GM18907 (cell line): ENCODE results near the gene CNIH3.
"Not testable (repeated sequence)": the region's sequence is repeated elsewhere in the genome, so short reads cannot be mapped to it uniquely, and the experiment has no call there.

Source experiments
- ATAC-seq: cut with Tn5 transposase; IDR thresholded peaks from one replicate; pipeline ENCODE4 v1.9.1; 2021; ENCODE audit warnings: mild to moderate bottlenecking, moderate library complexity; ENCODE audit not compliant: unreplicated experiment

The CNIH3 gene

DNA sequence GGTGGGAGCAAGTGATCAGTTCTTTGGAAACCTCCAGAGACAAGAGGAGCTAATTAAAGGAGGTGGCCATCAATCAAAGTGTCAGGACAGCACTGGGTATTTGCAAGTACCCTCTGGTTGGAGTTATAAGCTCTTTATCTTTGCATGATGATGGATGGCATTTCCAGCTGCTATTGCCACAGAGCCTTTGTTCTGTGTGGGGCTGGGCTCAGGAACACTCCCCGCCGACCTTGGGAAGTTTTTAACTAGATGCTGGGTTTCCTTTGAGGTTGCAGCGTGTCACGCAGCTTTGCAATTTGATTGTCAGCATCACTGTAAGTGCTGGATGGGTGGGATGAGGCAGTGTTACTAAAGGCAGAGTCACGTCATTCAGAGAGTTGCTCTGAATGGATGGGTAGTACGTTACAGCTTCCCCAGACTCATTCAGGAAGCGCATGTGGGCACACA, 68.9 kb downstream of the CNIH3 start:
- ATAC-seq, result no peak

DNA sequence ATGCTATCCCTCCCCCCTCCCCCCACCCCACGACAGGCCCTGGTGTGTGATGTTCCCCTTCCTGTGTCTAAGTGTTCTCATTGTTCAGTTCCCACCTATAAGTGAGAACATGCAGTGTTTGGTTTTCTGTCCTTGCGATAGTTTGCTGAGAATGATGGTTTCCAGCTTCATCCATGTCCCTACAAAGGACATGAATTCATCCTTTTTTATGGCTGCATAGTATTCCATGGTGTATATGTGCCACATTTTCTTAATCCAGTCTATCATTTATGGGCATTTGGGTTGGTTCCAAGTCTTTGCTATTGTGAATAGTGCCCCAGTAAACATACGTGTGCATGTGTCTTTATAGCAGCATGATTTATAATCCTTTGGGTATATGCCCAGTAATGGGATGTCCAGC, 70.0 kb downstream of the CNIH3 start:
- not testable (repeated sequence) for ATAC-seq

DNA sequence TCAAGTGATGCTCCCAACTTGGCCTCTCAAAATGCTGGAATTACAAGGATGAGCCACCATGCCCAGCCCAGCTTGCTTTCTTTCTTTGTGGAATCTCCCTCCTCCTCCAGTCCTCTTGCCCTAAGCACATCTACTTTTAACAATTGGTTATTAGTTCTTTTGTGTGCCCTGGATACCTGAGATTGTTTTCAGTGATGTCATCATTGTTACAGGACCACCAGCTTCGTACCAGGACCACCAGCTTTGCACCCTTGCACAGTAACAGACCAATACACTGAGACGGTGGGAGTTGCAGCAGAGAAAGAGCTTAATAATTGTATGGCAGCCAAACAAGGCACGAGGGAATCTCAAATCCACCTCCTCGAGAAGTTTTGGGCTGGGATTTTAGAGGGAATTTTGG, 71.3 kb downstream of the CNIH3 start:
- no peak for ATAC-seq

DNA sequence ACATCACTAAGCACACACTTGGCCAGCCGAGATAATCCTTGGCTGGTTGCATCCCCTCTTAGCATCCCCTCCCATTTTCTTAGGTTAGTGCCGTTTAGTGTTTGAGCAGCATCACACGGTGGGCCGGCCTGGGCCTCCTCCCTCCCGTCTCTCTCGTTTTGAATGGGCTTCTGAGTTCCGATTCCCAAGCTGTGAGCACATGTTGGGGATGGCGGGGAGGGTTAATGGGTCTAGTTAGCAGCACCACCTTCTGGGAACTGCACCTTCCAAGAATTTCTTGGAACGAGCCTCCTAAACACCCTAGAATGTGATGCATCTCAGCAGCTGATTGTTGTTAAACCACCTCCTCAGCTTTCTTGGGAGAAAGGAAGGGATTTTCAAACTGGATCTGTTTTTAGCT, 73.3 kb downstream of the CNIH3 start:
- ATAC-seq, result no peak

DNA sequence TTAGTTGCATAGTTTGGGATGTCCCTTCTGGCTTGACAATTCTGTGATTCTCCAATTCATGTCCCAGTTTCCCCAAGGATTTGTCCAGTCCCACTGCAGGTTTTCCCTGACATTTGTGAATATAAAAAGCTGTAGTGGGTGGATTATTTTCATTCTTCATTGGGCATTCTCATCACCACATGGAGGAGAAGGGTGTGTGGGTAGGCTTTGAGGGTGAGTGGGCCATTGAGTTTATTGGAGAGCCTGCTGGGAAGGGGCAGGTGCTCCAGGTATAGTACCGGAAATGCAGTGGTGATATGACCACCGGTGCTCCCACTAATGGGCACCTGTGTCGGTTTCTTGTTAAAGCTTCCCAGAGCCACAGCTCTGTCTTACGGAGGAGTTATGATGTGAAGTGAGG, 74.5 kb downstream of the CNIH3 start:
- ATAC-seq, result no peak

DNA sequence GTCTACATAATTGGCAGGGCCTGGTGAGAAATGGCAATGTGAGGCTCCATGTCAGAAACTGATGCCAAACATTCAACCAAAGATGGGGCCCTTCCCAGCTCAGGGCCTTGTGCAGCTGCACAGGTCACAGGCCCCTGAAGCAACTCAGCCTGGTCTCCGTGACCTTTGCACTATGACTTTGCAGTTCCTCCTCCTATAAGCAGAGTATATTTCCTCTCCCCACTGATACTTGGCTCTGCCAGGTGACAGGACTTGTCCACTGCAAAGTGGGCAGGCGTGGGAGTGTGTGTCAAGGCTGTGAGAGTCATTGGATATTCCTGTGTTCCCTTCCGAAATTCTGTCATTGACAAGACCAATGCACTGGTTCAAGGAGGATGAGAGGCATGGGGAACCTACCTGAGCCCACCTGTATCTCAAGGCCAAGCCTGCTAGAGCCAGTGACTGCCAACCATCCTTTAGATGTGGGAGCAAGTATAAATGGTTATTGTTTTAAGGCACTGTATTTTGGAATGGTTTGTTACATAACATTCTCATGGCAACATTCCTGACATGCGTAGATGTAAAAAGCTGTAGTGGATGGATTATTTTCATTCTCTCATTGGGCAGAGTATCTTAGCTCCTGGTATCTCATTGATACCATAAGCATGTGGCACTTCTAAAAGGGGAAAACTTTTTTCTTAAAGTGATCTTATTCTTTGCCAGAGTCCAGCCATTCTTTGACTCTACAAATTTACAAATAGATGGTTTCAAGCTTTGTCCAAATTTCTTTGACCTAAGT, 75.2 kb downstream of the CNIH3 start:
- ATAC-seq, result no peak

DNA sequence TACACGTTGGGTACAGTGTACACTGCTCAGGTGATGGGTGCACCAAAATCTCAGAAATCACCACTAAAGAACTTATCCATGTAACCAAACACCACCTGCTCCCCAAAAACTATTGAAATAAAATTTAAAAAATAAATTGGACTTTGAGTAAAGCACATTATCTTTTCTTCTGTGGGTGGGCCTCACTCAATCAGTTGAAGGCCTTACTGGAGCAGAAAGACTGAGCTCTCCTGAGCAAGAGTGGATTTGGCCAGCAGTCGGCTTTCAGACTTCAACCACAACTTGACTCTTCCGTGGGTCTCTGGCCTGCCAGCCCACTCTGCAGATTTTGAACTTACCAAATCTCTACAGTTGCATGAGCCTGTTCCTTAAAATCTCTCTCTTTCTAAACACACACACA, 78.9 kb downstream of the CNIH3 start:
- ATAC-seq, result no peak

DNA sequence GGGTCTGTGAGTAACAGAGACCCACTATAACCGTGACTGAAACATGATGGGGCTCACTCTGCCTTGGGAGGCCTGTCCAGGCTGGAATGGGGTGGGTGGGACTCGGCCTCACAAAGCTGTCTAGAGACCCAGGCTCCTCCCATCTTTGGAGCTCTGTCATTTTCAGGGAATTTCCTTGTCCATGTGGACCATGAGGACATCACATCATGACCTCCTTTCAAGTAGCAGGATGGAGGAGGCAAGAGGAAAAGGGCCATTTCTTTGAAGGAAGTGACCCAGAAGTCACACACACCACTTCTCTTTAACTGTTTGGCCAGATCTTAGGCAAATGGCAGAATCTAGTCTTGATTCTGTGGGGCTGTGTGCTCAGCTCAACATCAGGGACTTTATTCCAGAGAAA, 79.9 kb downstream of the CNIH3 start:
- ATAC-seq, result no peak

DNA sequence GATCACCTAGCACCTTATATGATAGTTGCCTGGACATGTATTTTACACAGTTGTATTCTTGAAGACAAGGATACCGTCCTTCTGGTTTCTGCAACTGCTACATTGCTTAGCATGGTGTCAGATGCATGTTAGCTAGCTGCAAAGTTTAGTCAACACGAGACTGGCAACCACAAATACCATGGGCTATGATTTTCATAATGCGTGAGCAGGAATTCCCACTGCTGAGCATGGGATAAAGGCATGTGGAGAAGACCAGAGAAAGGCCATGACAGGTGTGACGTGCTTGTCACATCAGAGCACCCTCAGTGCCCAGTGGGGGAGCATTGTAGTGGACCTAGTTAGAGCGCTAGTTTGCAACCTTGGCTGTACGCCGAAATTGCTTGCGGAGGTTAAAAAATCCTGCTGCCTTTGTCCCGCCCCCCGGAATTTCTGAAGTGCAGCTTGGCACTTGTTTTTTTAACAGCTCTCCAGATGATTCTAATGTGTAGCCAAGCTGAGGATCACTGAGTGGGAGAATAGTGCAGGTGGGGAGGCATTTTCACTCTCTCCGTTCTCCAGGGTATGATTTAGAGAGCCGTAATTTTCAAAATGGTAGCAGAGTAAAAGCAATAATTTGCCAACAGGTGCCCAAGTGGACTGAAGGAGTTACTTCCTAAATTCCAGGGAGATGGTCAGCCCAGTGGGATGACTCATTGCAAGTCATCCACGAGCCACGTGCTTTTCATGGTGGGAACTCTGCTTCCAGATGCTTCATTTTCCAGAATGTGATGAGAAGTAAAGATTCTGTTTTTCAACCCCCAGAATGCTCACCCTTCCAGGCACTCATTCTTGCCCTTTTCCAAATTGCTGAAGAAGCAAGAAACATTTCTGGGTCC, 81.0 kb downstream of the CNIH3 start:
- no peak for ATAC-seq

DNA sequence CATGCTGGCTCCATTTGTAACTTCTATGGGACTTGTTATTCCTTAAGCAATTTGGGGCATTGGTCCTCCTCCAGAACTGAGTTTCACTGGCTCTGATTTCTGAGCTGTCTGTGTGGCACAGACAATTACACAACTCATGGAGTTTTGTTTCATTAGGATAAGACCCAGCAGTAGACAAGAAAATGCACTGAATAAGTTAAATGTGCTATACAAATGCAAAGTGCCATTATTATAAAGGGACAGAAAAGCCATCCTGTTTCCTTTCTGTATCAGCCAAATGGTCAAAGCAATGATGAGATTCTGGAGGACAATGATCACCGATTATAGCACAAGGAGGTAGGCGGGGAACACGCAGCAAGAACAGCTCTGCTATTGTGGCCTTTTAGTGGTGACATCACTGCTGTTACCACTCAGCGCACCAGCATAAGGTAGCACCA, 81.9 kb downstream of the CNIH3 start:
- ATAC-seq, result no peak

DNA sequence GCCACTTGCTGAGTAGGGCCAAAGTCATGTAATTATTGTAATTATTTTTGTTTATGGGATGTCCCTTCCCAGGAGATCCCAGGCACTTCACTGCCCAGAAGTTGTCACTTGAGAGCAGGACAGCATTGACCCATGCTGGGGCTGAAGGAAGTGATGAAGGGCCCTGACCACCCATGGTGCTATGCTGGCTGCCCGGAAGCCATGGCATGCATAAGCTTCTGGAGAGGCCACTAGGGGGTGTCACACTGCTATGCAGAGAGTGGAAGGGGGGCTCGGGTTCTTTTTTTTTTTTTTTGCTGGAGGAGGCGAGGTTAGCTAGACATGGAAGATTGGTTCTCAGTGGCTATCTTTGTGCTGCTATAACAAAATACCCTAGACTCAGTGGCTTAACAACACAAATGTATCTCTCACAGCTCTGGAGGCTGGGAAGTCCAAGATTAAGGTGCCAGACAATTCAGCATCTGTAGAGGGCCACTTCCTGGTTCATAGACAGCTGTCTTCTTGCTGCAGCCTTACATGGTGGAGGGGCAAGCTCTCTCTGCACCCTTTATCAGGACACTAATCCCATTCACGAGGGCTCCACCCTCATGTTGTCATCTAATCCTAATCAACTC, 84.9 kb downstream of the CNIH3 start:
- no peak for ATAC-seq

DNA sequence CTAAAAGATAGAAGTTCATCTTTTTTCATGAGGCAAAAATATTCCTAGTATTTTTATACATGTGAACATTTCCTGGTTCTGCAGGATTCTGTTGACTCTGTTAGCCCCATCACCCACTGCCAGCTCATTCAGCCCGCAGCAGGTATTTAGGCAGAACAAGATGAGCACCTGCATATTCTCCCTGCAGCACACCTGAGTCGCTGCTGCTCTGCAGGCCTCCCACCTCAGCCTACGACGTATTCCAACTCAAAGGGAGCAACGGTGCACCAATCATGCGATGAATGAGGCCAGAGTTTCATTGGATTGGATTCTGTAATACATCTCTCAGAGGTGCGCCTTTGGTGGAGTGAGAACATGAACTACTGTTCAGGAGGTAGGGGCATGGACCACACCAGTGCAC, 87.6 kb downstream of the CNIH3 start:
- ATAC-seq, result no peak

DNA sequence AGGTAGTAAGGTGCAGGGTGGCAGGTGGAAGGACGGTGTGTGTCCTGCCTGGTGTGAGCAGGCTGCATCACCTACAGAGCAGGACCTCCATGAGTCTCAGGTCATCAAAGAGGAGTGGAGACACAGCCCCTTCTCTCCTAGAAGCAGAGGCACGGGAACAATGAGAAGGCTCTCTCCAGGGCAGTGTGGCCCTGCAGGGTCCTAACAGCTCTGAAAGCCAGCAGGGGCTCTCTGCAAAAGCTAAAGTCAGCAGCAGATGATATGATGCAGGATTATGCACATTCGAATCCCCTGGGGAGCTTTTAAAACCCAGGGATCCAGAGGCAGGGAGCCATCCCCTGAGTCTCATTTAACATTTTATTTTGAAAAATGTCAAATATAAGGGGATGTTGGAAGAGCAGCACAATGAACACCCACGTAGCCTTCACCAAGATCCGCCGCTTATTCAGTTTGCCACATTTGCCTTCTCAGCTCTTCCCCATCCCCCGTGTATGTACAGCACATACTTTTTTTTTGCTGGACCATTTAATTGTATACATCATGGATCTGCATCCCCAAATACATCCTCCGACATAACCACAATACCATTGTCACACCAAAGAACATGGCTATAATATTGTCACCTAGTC, 88.1 kb downstream of the CNIH3 start:
- no peak for ATAC-seq

DNA sequence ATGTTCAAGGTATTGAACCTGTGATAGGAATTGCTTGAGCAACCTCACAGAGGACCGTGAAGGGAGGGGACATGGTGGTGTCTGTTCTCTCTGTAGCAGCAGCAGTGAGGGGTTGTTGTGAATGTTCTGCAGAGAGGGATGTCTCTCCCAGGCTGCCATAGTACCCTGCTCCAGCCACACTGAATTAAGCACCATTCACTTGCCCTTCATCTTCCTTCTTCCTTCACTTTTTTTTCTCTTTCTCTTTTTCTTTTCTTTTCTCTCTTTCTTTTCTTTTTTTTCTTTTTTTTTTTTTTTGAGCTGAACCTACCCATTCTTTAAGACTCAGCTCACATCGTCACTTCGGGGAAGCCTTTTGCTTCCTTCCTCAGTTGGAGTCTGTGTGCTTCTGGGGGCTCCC, 89.5 kb downstream of the CNIH3 start:
- ATAC-seq, result no peak

DNA sequence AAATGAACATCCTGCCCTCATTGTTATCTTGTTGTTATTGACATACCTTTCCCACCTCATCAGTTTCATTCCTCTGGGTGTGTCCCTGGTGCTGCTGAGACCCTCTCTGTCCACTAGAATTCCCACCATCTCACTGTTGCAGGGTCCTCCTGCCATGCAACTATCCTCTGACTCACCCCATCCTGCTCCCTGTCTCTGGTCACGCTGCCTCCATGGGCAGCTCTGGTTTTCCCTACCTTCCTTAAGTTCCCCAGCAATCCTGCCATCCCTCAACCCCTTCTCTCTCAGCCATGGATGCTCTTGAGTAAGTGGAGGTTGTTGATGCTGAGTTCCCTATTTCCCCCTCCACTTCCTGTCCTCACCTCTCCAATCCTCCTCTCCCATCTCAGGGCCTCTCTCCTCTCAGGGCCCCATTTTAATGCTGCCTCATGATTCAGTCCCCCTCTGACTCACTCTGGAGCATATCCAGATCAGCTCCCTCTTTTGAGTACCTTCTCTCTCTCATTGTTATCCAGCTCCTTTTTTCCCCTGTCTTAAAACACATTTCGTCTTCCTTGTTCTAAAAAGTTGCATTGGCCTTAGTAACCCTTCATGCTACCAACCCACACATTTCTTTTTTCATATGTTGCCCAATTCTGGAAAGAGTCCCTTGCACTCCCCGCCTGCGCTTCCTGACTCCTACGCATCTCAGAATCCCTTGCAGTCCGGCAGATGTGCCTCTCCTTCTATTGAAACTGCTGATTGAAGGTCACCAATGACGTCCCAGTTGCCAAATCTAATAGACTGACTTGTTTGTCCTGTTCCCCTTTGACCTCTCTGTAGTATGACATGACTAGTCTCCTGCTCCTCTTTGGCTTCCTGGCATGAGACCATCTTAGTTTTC, 92.0 kb downstream of the CNIH3 start:
- ATAC-seq, result no peak

DNA sequence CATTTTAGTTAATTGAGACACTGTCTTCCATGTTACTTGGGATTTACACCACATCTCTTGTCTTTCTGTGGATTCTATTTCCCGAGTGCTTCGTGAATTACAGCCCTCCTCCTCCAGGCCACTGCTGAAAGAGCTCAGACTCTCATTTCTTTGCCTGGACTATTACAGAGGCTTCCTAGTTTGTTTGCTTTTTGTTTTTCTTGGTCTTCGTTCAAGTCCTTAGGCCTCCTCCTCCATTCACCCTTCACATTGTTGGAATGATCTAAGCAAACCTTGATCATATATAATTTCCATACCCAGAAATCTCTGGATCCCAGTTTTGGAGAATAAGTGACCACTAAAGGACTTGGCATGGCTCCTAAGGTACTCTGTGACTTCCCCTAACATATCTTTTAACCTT, 94.1 kb downstream of the CNIH3 start:
- no peak for ATAC-seq

DNA sequence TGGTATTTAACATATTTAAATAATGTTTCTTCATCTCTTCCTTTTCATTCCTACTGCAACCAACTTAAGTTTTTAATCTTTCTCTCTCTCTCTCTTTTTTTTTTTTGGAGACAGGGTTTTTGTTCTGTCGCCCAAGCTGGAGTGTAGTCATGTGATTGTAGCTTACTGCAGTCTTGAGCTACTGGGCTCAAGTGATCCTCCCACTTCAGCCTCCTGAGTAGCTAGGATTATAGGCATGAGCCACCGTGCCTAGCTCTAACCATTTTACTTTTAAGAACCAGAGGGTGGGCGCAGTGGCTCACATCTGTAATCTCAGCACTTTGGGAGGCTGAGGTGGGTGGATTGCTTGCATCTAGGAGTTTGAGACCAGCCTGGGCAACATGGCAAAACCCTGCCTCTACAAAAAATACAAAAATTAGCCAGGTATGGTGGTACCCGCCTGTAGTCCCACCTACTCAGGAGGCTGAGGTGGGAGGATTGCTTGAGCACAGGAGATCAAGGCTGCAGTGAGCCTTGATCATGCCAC, 95.2 kb downstream of the CNIH3 start:
- not testable (repeated sequence) for ATAC-seq

DNA sequence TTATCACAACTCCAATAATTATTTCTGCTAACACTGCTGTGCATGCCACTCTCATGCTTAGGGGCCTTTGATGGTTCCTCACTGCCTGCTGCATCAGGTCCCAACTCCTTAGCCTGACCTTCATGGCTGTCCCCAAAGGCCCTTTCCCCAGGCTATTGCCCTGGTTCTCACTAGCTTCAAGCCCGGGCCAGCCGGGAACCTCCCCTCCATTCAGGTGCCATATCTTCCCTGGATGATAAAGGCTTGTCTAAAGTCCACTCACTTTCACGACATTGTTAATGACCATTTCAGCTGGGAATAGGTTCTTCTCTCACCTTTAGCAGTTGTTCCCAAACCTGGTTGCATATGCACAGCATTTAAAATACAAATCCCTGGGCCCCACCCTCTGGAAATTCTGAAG, 95.8 kb downstream of the CNIH3 start:
- no peak for ATAC-seq

DNA sequence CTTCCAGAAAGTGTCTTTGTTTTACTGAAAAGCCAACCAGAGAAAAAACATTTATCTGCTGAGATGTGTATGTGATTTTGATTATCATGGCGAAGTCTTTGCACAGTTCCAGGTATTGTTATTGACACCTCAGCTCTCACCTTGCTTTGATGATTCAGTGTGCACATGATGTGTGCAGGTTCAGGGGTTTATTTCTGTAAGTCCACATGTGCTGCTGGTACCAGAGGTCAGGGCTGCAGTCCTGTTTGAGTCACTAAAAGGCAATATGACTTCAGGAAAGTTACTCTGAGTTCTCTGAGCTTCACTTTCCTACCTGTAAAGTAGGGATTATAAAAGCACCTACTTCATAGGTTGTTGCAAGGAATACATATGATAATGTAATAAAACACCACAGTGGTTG, 97.1 kb downstream of the CNIH3 start:
- no peak for ATAC-seq

DNA sequence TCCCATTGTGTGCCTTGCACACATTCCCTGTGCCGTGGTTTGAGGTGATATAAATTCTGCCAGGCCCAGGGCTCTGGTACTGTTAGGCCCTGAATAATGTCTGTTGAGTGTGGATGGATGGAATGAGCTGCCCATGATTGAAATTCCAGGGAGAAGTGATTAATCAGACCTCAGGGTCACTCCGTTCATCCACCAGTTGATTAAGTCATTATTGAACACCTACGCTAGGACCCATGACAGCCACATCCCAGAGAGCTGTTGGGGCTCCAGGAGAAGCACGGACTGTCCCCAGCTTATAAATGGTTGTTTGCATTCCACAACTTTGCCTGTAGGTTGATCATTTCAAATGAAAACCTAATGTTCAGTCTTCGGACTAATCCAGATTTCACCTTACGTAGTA, 98.4 kb downstream of the CNIH3 start:
- ATAC-seq, result no peak
